IMR-90 (cell line): ENCODE data around the gene API5. TPM values are rescaled to one million over a fixed set of nuclear protein-coding genes. Genes with fewer than 3 reads are reported as not detected.
A peak's percentile ranks its signal among the peaks of the same experiment; 100 is the strongest.

ENCODE experiments used
- BHLHE40 ChIP-seq: fragments of 150-350 bp; IDR thresholded peaks from 2 replicates; pipeline ENCODE4 v1.6.1; 2016; ENCODE audit warnings: mild to moderate bottlenecking, low read depth, low read length
- CHD1 ChIP-seq: IDR thresholded peaks from 2 replicates; pipeline ENCODE4 v1.6.1; 2012; ENCODE audit warnings: low read depth, low read length, improper control_type of control experiment
- FOS ChIP-seq: fragments of 150-350 bp; IDR thresholded peaks from 2 replicates; pipeline ENCODE4 v1.6.1; 2016; ENCODE audit warnings: low read depth, low read length
- polyA plus RNA-seq, 3 experiments: library from polyadenylated mRNA; depleted of rRNA; stranded (reverse); fragments of >200 nt; gene quantifications; 2 replicates each; pipeline ENCODE4 v1.2.3, GENCODE V29; 2012; ENCODE audit warnings: low replicate concordance in 1 of 3
- total RNA-seq: library from RNA; depleted of rRNA; stranded (reverse); fragments of >200 nt; gene quantifications from 2 replicates; pipeline ENCODE4 v1.2.3, GENCODE V29; 2012
- TF ChIP-seq, protein P1 (sequence below): fragments of 150-350 bp; IDR thresholded peaks from 2 replicates; pipeline ENCODE4 v1.6.1; 2017; ENCODE audit warnings: mild to moderate bottlenecking, antibody characterized with exemption, low read length, low read depth

API5 gene
- total and polyA plus RNA-seq, 2 of the 4 experiments (the other 2 are of a cell fraction), result 44.9 to 59.9 TPM

DNA sequence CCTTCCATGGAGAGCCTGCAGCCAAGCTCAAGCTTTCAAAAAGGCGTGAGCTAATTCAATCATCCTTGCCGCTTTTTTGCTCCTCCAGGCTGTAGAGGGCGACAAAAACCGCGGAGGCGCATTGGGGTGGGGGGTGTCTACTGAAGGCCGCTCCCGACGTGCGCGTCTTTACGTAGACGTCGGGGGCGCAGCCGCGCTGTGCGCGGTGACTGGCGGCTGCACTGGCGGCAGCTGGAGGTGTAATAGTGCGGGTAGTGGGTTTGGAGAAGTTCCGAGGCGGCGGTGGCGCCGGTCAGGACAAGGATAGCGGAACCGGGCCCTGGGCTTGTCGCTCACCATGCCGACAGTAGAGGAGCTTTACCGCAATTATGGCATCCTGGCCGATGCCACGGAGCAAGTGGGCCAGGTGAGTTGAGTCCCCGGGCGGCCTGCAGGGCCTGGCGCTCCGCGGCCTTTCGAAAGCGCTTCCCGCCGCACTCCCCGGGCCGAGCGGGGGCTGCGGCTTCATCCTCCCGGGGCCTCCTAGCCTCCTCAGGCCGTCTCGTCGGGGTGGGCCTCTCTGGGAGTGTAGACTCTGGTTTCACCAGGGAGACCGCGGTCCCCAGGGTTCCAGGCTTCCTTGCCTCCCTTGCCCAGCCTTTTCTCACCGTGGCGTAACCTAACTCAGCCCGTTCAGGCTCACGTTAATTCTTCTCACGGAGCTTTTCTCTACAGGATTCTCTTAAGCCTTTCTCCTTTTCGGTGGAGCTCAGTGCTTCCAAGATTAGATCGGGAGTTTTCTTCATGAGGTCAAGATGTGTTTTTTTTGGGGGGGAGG is at the start of gene API5 (continued):
- TF ChIP-seq BHLHE40 (peak; percentile 11; the same call in 1 of the 2 replicates), CHD1 (0 out of 2 replicates have a peak, but pooled peaks have one; percentile 12), FOS (no peak)
- TF ChIP-seq, protein P1, sequence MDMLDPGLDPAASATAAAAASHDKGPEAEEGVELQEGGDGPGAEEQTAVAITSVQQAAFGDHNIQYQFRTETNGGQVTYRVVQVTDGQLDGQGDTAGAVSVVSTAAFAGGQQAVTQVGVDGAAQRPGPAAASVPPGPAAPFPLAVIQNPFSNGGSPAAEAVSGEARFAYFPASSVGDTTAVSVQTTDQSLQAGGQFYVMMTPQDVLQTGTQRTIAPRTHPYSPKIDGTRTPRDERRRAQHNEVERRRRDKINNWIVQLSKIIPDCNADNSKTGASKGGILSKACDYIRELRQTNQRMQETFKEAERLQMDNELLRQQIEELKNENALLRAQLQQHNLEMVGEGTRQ, result no peak
